Measurements from ENCODE around the gene CLCN6. TPM values are rescaled to one million over a fixed set of nuclear protein-coding genes. Genes with fewer than 3 reads are reported as not detected.

CLCN6 gene
- total and polyA plus RNA-seq, 2 of the 8 experiments (the other 6 are each of a cell fraction or from before 2014, with no cell fraction given): 15.7 to 26.0 TPM

DNA sequence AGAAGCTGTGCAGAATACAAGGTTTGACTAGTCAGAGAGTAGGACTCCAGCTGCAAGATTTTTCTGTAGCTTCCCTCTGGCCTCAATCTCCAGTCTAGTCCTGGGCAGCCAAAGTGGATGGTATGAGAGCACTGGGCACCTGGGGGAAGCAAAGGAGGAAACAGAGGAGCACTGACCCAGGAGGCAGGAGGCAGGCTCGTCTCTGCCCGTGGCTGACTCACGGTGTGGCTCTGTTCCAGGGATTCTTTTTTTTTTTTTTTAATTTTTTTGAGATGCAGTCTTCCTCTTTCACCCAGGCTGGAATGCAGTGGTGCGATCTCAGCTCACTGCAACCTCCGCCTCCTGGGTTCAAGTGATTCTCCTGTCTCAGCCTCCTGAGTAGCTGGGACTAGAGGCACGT lies 56.9 kb downstream of the CLCN6 start:
- CTCF ChIA-PET (ENCODE audit: partially characterized antibody): interaction anchor here (0.6 to 2.7 kb wide), 7 partner anchors 9 to 187 kb away, joined by 3 to 17 read pairs (median 6); partner anchors contain the start of gene NPPA
- H2BK15ac ChIP-seq (ENCODE audit: low read length): no peak overlapping the region
- no peak for TF ChIP-seq BRCA1 (IDR thresholded peaks at IDR 0.05; ENCODE audit: low read depth, low read length)
- TF ChIP-seq CBX5 (IDR thresholded peaks at IDR 0.05; ENCODE audit: low read depth, low read length): no peak
- TF ChIP-seq SAP30 (IDR thresholded peaks at IDR 0.05; ENCODE audit: insufficient read depth, insufficient replicate concordance, low read length): no peak
- no peak for TF ChIP-seq TAF1 (IDR thresholded peaks at IDR 0.05; ENCODE audit: low read depth, low read length)
- TF ChIP-seq, protein P1, sequence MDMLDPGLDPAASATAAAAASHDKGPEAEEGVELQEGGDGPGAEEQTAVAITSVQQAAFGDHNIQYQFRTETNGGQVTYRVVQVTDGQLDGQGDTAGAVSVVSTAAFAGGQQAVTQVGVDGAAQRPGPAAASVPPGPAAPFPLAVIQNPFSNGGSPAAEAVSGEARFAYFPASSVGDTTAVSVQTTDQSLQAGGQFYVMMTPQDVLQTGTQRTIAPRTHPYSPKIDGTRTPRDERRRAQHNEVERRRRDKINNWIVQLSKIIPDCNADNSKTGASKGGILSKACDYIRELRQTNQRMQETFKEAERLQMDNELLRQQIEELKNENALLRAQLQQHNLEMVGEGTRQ (IDR thresholded peaks at IDR 0.05; ENCODE audit: low read length): no peak

More for the DNA sequence above, 56.9 kb downstream of the CLCN6 start:
- Histone ChIP-seq H4K8ac (ENCODE audit: extremely low read depth, insufficient read depth, low read length) (no peak overlapping the region), H3K9ac (replicated peaks in 1 of 4; ENCODE audit: extremely low read depth in 1 of 4, low read depth in 3 of 4, low read length in 3 of 4) (no peak overlapping the region), H3K27ac (ENCODE audit: low read depth, low read length) (no peak overlapping the region), H2AFZ (ENCODE audit: low read length) (no peak overlapping the region), H2BK5ac (ENCODE audit: low read depth, low read length) (no peak overlapping the region), H2BK120ac (replicated peaks; ENCODE audit: low read depth, low read length) (no peak overlapping the region), H3K79me1 (ENCODE audit: low read depth, low read length) (no peaks in the 10 kb centered on the region), H4K20me1 (replicated peaks in 1 of 2; ENCODE audit: control insufficient read depth in 1 of 2, insufficient read depth in 2 of 2, low read length in 2 of 2) (no peaks in the 10 kb centered on the region), H4K5ac (ENCODE audit: insufficient read length, low read depth, low read length) (no peak overlapping the region), H3K4me3 (ENCODE audit: extremely low read depth in 1 of 4, insufficient read depth in 2 of 4, low read depth in 3 of 4, low read length in 4 of 4) (no peak overlapping the region), H3K79me2 (ENCODE audit: control insufficient read depth in 1 of 2, insufficient read depth in 2 of 2, low read length in 2 of 2) (no peaks in the 10 kb centered on the region), H3K23me2 (ENCODE audit: low read depth, low read length) (peaks cover 3% of the 10 kb centered on the region; the same call in 1 of the 2 replicates), H3K18ac (ENCODE audit: extremely low read depth, low read length) (no peak overlapping the region), H2AK5ac (ENCODE audit: low read depth, low read length) (no peak overlapping the region), H3K36me3 (ENCODE audit: control insufficient read depth in 2 of 4, insufficient read depth in 4 of 4, low read length in 3 of 4) (no peaks in the 10 kb centered on the region), H3K23ac (ENCODE audit: insufficient read length) (no peak overlapping the region), H3K4me1 (replicated peaks in 1 of 4; ENCODE audit: control insufficient read depth in 3 of 4, insufficient read depth in 4 of 4, low read length in 3 of 4) (peaks cover 0 to 3% (median 1%) of the 10 kb centered on the region in 4 experiments; a peak in 1 of 7 replicates), H3K27me3 (replicated peaks in 1 of 4; ENCODE audit: control insufficient read depth in 3 of 4, extremely low read depth in 1 of 4, insufficient read depth in 3 of 4, low read length in 3 of 4) (peaks cover 0 to 16% (median 12%) of the 10 kb centered on the region in 4 experiments; a peak in 5 of 7 replicates), H2BK20ac (ENCODE audit: low read length) (no peak overlapping the region), H3K9me3 (ENCODE audit: insufficient read depth in 2 of 2, low read depth in 1 of 2, low read length in 1 of 2) (no peaks in the 10 kb centered on the region), H3K14ac (ENCODE audit: insufficient read length) (no peak overlapping the region), H3K56ac (replicated peaks; ENCODE audit: insufficient read length, low read depth, low read length) (no peak overlapping the region), H3K4ac (replicated peaks; ENCODE audit: insufficient read length, low read depth, low read length) (no peak overlapping the region), H4K91ac (replicated peaks; ENCODE audit: insufficient read length, low read length) (no peak overlapping the region), H3K4me2 (ENCODE audit: insufficient read depth in 1 of 2, low read depth in 2 of 2, low read length in 2 of 2) (no peak overlapping the region), H2BK12ac (ENCODE audit: low read depth, low read length) (no peak overlapping the region)
- POLR2A ChIA-PET (ENCODE audit: partially characterized antibody): interaction anchor here (1.1 to 3.4 kb wide), 3 partner anchors 14 to 46 kb away, joined by 5 to 31 read pairs (median 7); no protein-coding TSS in a partner anchor
- FAIRE-seq (no peak), DNase-seq (ENCODE audit: low read depth in 1 of 2, low spot score in 2 of 2) (no peak)
- 98% methylated on average over 6 of the region's 6 CpGs; no CpG with 5 or more reads in 1 of the 2 experiments for WGBS, 2 experiments (ENCODE audit: extremely low coverage in 1 of 2, insufficient coverage in 1 of 2, insufficient read length in 1 of 2, insufficient replicate concordance in 2 of 2, low coverage in 1 of 2, low lambda C conversion rate in 2 of 2, missing lambda C conversion rate in 1 of 2)
